GM19099 (cell line): Measurements from ENCODE around the gene OR6J1.

Experiments used
- POLR2A ChIP-seq: IDR thresholded peaks from 3 replicates; pipeline ENCODE4 v1.6.1; 2011; ENCODE audit warnings: low read depth; ENCODE audit not compliant: insufficient read length; ENCODE audit errors: extremely low read depth

OR6J1 gene

DNA sequence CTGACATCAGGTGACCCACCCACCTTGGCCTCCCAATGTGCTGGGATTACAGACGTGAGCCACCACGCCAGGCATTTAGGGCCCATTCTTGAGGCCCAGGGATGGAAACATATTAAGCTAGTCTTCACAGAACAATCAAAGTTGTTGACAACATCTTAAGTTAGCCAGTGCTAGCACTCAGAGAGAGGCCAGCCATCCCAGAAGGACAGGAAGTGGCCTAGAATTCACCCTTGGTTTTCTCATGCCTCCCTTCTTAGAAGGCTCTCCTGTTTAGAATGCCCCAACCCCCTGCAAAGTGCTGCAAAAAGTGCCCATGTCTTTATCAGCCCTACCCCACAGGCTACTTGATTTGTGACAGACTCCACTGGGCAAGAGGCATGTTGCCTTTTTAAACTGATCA is 12.1 kb upstream of the OR6J1 start:
- no peak for TF ChIP-seq POLR2A

DNA sequence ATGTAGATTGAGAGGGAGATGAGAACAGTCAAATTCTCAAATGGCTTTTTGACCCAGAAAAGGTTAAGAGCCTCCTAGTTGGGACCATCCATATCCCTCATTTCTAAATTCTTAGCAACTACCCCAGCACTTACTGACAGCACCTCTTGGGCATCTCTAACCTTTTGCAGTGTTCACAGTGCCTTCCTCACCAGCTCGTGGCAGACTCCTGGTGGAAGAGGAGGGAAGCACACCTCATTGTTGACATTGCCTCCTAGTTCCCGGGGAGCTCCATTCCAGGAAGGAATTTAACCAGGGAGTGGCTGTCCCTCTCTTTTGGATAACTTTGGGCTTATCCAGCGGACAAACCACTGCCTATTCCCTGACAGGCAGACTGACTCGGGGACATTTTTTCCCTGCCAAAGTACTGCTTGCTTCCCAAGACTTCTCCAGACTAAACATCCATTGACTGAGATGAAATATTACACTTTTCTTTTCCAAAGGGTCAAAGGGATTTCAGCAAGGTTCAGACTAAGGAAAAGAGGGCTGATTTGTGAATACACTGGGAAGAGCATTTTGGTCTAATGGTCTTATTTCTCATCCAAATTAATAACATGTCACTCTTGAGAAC is 9.0 kb upstream of the OR6J1 start:
- no peak for TF ChIP-seq POLR2A

DNA sequence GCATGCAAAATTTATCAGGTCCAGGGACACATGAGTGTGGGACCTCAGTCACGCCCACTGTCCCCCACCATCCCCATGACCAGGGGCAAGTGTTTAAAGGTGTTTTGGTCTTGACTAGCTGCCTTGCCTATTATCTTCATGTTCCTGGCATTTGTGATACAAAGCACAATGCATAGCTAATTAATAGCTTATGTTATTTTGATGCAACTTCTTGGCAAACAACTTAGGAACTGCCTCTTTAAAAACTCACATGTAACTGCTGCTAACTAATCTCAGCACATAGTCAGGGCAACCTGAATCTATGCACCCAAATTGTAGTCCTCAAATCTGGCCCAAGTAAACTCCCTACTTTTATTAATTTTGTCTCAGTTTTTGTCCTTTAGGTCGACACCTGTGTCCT is 7.4 kb upstream of the OR6J1 start:
- TF ChIP-seq POLR2A, result no peak

DNA sequence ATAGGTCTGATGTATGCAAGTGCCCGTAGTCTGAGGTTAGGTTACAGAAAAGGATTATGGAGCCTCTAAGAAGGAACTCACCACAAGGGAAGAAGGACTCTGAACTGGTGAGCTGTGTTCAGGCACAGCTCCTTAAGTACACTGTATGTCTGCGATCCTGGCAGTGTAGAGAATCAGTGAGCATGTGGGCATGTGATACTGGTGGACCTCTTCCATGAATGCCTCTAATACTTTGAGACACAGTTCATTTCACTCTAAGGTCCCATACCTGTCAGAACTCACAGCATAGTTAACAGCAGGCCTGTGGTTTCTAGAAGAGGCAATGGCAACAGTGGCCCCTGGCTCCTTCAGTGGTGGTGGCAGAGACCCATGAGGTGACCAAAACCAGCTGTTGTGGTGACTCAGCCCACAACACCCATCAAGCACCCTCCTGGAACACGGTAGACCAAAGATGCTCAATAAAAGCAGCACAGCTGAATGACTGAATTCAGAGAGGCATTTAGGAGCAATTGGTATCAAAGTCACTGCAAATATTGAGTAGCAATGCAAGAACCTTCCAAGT is 6.9 kb upstream of the OR6J1 start:
- peak; percentile 44 for TF ChIP-seq POLR2A

DNA sequence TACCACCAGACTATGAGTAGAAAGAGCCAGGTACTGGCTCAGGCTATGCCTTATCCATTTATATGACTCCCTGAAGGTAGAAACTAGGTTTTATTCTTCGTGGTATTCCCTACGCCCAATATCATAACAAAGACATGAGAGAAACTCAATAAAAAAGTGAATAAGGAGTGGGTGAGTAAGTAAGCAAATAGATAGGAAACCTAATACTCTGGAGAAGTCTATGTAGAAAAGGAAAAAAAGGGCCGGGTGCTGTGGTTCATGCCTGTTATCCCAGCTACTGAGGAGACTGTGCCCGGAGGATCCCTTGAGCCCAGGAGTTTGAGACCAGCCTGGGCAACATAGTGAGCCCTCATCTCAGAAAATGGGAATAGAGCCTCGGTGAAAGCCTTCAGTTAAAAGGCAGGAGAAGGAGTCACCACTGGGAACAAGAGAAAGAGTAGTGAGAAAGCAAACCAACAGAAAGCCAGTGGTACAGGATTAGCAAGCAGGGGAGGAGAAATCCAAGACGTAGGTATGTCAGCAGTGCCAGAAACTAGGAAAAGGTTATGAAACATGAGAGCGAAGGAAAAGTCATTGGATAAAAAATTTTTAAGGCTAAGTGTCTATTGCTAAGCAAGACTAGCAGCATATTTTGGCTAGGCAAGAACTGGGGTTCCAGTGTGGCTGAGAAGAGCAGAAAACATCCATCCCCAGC is 6.0 kb upstream of the OR6J1 start:
- TF ChIP-seq POLR2A, result no peak

DNA sequence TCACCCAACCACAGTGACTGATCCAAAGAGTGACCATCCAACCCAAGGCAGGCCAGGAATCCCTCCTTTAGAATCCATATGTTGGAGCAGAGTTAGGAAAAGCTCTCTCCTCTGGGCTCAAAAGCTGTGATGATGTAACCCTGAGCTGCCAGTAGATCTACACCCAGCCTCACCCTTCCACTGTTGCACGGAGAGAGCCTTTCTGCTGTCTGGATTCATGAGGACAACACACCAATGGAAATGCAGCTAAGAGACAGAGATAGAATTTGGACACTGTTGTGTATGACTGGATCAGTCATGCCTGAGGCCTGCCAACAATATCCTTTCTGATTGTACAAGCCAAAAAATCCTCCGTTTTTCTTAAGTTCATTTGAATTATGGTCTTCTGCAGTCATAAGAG is 4.4 kb upstream of the OR6J1 start:
- TF ChIP-seq POLR2A, result no peak

DNA sequence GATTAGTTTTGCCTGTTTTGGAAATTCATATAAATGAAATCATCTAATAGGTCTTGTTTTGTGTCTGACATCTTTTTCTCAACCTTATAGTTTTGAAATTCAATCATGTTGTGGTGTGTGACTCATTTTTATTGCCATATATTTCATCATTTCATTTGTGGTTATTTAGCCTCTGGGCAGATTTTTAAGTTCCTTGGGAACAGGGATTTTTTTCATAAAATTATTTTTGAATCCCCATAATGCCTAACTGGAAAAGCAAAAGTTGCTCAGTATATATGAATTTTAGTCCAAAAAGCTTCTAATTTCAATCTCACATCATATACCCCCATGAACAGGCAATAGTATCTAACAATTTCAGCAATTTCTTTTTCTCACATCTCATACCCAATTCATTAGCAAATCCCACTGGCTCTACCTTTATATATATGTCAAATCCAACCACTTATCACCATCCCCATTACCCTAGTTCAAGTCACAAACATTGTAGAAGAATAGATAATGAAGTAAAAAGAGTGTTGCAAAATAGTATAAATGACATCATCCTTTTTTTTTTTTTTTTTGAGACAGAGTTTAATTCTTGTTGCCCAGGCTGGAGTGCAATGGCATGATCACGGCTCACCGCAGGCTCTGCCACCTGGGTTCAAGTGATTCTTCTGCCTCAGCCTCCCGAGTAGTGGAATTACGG is 2.6 kb upstream of the OR6J1 start:
- TF ChIP-seq POLR2A, result no peak

DNA sequence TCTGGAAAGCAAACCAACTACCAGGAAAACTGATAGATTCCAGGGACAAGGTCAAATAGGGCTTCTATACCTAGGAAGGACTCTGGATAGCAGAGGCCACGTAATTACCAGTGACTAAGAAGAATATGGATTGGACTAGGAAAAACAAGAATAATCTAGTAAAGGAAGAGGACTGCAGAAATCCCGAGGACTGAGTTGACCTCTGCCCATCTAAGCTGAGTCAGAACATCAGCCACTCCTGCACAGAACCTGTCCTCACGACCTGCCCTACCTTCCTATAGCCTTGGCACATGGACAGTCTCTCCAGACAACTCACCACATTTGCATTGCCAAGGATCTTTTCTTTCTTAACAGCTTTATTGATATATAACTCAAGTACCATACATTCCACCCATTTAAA is 2.3 kb downstream of the OR6J1 start:
- TF ChIP-seq POLR2A, result no peak

DNA sequence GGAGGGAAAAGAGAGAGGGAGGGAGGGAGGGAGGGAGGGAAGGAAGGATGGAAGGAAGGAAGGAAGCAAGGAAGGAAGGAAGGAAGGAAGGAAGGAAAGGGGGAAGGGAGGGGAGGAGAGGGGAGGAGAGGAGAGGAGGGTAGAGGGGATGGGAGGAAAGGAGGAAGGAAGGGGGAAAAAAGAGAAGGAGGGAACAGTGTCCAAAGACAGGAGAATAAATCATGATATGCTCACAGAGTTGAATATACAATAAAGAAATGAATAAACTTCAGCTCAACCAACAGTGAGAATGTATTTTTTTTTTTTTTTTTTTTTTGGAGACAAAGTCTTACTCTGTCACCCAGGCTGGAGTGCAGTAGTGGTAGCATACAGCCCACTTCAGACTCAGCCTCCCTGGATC is 4.0 kb downstream of the OR6J1 start:
- no peak for TF ChIP-seq POLR2A

DNA sequence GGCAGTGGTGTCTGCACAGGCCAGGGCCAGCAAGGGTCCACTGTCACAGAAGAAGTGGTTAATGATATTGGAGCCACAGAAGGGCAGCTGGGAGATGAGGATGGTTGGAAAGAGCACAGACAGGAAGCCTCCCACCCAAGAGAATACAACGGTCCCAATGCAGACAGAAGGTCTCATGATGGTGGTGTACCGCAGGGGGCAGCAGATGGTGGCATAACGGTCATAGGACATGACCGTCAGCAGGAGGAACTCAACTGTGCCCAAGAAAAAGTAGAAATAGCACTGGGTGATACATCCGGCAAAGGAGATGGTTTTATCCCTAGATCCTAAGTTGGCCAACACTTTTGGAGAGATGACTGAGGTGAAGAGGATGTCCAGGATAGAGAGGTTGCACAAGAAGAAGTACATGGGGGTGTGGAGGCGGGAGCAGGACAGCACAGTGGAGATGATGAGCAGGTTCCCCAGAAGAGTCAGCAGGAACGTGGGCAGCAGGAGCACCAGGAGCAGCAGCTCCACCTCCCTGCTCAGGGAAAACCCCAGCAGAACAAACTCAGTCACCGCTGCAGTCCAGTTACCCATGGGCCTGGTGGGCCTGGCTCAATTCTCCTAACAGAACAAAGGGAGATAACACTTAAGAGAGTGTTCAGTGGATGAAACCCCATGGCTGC is 9.8 kb downstream of the OR6J1 start:
- TF ChIP-seq POLR2A, result no peak

DNA sequence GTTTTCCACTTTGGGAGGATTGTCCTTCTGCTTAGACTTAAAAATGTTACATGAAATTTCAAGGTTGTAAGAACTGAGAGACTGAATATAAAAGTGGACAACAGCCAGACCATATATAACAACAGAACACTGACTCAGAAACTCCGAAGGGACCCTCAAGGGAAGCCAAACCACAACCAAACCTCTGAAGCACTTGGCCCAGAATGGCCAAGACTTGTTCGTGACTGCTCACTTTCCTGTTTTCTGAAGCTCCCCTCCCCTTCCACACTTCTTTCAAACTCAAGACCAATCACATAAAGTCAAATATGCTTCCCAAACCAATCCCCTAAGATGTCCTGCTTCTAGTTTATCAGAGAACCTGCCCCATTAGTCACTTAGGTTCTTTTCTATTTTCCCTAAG is 13.7 kb downstream of the OR6J1 start:
- no peak for TF ChIP-seq POLR2A

DNA sequence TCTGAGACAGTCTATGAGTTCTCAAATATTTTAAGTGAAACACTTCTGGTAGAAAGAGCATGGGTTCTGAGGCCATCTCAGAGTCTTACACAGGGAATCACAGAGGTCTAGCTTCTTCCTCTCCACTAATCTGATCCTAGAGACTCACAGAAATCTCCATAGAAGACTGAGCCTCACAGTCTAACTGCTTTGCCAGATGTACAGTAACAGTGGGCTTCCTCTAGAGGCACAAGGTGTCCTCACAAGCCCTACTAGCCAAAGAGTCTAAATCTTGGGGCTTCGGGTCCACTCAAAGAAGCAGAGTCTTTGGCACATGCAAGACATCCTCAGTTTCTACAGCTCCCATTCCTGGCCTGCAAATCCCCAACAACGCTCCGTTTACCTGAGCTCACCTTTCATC is 14.1 kb downstream of the OR6J1 start:
- TF ChIP-seq POLR2A, result no peak

DNA sequence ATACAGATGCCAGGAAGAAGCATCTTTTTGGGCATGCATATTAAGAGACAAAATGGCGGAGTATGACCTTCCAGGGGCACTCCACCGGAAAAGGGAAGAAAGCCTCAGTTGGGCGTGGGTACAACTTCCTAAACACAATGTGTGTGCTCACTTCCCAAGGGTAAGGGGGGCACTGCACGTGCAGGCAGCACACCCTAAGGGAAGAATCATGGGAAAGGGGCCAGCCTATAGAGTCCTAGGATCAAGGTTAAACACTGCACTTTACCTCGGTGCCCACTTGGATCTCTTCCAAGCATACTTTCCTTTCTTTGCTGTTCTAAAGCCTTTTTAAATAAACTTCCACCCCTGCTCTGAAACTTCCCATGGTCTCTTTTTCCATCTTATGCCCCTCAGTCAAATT is 14.8 kb downstream of the OR6J1 start:
- no peak for TF ChIP-seq POLR2A

DNA sequence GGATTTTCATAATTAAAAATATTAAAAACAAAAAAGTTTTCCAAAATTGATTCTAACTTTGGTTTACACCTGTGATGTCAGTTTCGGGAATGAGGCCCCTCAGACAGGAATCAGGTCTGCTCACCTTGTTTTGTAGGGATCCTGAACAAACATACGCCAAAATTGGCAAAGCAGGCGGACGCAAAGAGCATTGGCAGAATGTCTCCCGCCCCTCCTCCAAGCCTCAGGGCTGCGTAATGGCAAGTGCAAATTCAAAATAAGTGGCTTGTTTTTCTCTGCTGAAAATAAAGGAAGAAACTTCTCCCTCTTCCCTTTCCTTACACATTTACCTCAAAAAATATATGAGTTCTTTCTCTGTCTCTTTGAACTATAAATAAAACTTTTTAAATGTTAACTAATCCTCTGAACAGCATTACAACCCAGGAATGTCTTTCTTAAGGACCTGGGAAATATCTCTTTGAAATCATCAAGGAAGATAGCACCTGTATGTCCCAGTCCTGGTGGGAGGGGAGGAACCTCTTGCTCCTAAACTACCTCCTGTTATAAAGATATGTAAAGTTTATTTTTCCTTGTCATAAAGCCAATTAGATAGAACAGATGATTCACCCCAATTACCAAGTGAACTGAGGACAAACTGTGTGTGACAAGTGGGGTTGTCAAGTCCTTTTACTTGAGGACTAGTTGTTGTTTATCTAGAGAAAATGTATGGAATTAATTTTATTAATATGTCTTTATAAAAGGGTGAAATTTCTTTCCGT is 16.5 kb downstream of the OR6J1 start:
- TF ChIP-seq POLR2A, result no peak

DNA sequence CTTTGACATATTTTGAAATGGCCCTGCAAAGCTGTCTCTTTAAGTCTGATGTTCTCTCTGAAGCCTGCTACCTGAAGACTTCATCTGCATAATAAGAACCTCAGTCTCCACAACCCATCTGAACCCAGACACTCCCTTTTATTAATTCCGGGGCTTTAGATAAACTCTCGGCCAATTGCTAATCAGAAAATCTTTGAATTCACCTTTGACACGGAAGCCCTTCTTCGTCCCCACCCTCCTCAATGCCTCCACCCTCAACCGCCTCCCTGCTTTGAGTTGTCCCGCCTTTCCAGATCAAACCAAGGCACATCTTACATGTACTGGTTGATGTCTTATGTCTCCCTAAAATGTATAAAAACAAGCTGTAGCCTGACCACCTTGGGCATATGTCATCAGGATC is 17.6 kb downstream of the OR6J1 start:
- no peak for TF ChIP-seq POLR2A
